22Rv1 (cell line): ENCODE data around the gene NFASC.

Experiments used
- CTCF ChIP-seq: fragments of 450-650 bp; IDR thresholded peaks from 2 replicates; pipeline ENCODE4 v1.5.1; 2017; ENCODE audit warnings: mild to moderate bottlenecking
- ZFX ChIP-seq: fragments of 450-650 bp; IDR thresholded peaks from 2 replicates; pipeline ENCODE4 v1.6.1; 2017; ENCODE audit warnings: antibody characterized with exemption, borderline replicate concordance

- TF ChIP-seq CTCF (no peak), ZFX (no peak)
Measured at GRCh38 chr1:204923201-204923600, 52.5 kb downstream of the NFASC start.
